Measurements from ENCODE around the gene PTPN4.

PTPN4 gene

GRCh38 chr2:119732601-119733164, 27.0 kb upstream of the PTPN4 start:
- DNase-seq: no peak

GRCh38 chr2:119734047-119734446, 25.7 kb upstream of the PTPN4 start:
- DNase-seq: no peak

- DNase-seq: no peak
Observed at GRCh38 chr2:119735565-119735964, 24.2 kb upstream of the PTPN4 start.

GRCh38 chr2:119736021-119736420, 23.7 kb upstream of the PTPN4 start:
- DNase-seq: no peak

GRCh38 chr2:119739580-119740255, 20.0 kb upstream of the PTPN4 start:
- no peak for DNase-seq

- DNase-seq: no peak
Observed at GRCh38 chr2:119741001-119741400, 18.7 kb upstream of the PTPN4 start.

- DNase-seq: no peak
Observed at GRCh38 chr2:119741868-119742267, 17.9 kb upstream of the PTPN4 start.

- no peak for DNase-seq
Observed at GRCh38 chr2:119744335-119744939, 15.3 kb upstream of the PTPN4 start.

GRCh38 chr2:119745566-119745965, 14.2 kb upstream of the PTPN4 start:
- DNase-seq: no peak

- no peak for DNase-seq
Observed at GRCh38 chr2:119746836-119747686, 12.7 kb upstream of the PTPN4 start.

GRCh38 chr2:119748135-119748534, 11.6 kb upstream of the PTPN4 start:
- DNase-seq: no peak

GRCh38 chr2:119749477-119750012, 10.2 kb upstream of the PTPN4 start:
- no peak for DNase-seq

GRCh38 chr2:119751706-119752105, 8.0 kb upstream of the PTPN4 start:
- no peak for DNase-seq

GRCh38 chr2:119753041-119753929, 6.4 kb upstream of the PTPN4 start:
- DNase-seq: peak in 1 of 2 donors; percentile 12

- no peak for DNase-seq
Observed at GRCh38 chr2:119753930-119754321, 5.8 kb upstream of the PTPN4 start.

- no peak for DNase-seq
Observed at GRCh38 chr2:119755906-119756305, 3.8 kb upstream of the PTPN4 start.

GRCh38 chr2:119756837-119757236, 2.9 kb upstream of the PTPN4 start:
- DNase-seq: peak; percentile 30 to 38

- DNase-seq: no peak
Observed at GRCh38 chr2:119758881-119759450, 756 bp upstream of the PTPN4 start.

GRCh38 chr2:119760237-119760955, 674 bp downstream of the PTPN4 start:
- DNase-seq: peak; percentile 23

GRCh38 chr2:119760956-119761275, 1.2 kb downstream of the PTPN4 start:
- DNase-seq: no peak

GRCh38 chr2:119764832-119765231, 5.1 kb downstream of the PTPN4 start:
- no peak for DNase-seq

Measured in stimulated activated CD4-positive, alpha-beta T cell treated with anti-CD3 and anti-CD28 coated beads, Interleukin-2, amount 100 ng/mL, for 48 hours (primary cell).